GM19043 (cell line): ENCODE data around the gene CCDC116.
"Not testable (repeated sequence)": the region's sequence is repeated elsewhere in the genome, so short reads cannot be mapped to it uniquely, and the experiment has no call there.

ENCODE experiments used
- ATAC-seq: cut with Tn5 transposase; IDR thresholded peaks from one replicate; pipeline ENCODE4 v1.9.1; 2021; ENCODE audit warnings: low read depth; ENCODE audit not compliant: unreplicated experiment

CCDC116 gene

DNA sequence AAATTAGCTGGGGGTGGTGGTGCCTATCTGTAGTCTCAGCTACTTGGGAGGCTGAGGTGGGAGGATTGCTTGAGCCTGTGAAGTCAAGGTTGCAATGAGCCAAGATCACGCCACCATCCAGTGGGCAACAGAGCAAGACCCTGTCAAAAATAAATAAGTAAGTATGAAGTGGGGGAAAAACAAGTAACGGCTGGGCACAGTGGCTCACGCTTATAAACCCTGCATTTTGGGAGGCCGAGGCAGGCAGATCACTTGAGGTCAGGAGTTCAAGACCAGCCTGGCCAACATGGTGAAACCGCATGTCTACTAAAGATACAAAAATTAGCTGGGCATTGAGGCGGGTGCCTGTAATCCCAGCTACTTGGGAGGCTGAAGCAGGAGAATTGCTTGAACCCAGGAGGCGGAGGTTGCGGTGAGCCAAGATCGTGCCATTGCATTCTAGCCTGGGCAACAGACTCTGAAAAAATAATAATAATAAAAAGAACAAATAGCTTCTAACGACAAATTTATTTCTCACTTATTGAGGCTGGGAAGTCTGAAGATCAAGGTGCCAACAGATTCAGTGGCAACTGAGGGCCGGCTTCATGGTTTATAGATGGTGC lies 22.9 kb upstream of the CCDC116 start:
- not testable (repeated sequence) for ATAC-seq

DNA sequence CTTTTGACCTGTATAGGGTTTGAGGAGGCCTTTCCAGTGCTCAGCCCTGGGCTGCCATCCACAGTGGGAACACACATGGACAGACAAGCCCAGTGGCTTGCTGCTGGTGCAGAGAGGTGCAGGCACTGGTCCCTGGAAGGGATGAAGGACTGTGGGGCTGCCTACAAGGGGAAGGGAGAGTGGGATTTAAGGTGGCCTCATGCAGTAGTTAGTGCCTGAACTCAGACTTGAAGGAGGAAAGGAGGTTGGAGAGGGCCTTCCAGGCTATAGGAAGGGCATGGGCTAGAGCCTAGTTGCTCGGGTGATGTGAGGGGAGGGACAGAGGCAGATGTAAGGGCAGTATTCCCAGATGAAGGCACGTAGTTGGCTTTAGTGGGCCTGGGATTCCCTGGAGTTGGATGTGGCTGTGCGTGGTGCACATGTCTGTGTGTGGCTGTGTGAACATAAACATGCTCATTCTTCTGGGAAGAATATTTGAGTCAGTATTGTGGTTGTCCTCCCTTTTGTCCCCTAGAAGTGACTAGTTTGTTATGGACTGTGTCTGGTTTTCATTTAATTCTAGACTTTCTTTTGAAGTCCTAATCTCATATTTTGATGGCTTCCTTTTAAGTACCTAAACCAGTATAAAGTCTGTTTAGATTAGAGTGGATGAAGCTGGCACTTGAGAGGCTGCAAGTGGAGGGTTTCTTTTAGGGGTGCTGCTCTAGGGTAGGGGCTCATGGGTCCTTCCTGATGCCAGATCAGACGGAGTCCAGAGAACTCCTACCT lies 21.2 kb upstream of the CCDC116 start:
- ATAC-seq, result no peak

GRCh38 chr22:21612858-21613257 lies 19.7 kb upstream of the CCDC116 start:
- no peak for ATAC-seq

DNA sequence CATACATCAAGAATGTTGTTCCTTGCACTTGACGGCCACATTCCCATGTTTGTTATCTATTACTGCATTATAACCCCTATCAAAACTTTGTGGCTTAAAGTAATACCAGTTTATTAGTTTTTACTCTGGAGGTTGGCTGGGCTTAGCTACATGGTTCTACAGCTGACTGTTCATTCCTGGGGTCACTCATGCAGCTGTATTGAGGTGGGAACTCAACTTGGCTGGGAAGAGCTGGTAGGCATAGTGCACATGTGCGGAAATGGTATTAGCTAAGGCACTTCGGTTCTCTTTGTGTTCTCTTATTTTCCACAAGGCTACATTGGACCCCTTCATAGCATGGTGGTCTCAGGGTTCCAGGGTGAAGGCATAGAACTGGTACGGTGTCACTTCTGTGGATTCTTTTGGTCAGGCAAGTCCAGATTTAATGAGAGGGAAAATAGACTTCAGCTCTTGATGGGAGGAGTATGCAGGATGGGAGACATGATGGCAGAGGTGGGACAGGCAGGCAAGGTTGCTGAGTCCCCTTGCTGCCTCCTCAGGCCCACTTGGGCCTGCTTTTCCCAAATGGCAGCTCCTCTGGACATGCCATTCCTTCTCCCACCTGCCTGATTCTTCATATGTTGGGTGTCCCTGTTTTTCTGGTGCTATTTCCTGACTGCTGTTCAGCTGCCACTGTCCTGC lies 18.9 kb upstream of the CCDC116 start:
- no peak for ATAC-seq

- no peak for ATAC-seq
Observed at GRCh38 chr22:21615731-21616130, 16.8 kb upstream of the CCDC116 start.

DNA sequence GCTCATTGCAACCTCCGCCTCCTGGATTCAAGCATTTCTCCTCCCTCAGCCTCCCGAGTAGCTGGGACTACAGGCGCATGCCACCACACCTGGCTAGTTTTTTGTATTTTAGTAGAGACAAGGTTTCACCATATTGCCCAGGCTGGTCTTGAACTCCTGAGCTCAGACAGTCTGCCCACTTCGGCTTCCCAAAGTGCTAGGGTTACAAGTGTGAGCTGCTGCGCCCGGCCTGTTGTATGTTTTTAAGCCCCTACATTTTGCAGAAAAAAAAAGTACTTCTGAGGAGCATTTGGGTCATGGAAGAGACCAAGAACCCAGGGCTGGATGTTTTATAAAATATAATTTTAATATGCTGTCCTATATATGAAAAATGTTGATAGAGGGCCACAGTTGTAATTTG lies 15.2 kb upstream of the CCDC116 start:
- not testable (repeated sequence) for ATAC-seq

DNA sequence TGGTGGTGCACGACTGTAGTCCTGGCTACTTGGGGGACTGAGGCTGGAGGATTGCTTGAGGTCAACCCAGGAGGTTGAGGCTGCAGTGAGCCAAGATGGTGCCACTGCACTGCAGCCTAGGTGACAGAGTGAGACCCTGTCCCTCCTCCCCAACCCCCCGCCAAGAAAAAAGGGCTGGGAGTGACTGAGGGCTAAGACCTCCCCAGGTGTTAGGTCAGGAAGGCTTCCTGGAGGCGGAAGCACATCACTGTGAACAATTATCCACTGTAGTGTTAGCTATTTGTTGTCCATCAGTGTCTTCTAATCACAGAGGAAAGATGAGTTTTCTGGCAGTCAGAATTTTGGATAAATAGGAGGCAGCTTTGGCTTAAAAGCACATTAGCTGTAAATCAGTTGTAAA lies 11.5 kb upstream of the CCDC116 start:
- no peak for ATAC-seq

GRCh38 chr22:21622011-21622918 lies 10.3 kb upstream of the CCDC116 start:
- ATAC-seq, result no peak

DNA sequence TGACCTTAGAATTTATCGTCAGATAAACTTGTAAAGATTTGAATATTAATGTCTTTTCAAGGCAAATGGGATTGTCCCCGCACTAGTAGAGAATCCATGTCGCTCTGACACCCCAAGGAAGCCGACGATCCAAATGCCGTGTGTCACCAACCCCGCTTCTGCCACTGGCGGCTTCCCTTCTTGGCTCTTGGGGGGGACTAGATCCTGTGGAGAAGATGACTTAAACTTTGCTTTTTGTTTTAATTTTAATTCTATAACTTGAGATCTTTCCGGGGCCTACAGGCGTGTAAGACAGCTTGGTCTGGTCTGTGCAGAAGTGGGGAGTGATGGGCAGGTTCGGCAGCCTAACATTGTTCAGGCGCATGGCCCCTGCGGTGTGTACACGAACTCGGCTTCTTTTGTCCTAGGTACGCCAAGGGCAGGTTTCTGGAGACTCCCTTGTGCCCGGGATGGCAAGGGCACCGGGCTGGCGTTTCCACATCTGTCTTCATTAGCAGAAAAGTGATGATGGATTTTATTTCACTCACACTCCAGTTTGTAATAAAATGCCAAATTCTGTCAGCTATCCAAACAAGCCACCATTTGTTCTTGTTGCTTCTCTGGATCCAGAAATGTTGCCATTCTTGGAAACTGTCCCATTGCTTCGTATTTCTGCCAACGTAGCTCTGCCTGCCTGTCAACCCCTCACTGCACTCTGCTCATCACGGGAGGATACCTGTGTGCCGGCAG lies 9.5 kb upstream of the CCDC116 start:
- ATAC-seq, result no peak

GRCh38 chr22:21623648-21623970 lies 9.0 kb upstream of the CCDC116 start:
- ATAC-seq, result no peak

- no peak for ATAC-seq
Observed at GRCh38 chr22:21624120-21624879, 8.3 kb upstream of the CCDC116 start.

- ATAC-seq, result no peak
Observed at GRCh38 chr22:21624880-21625791, 7.4 kb upstream of the CCDC116 start.

DNA sequence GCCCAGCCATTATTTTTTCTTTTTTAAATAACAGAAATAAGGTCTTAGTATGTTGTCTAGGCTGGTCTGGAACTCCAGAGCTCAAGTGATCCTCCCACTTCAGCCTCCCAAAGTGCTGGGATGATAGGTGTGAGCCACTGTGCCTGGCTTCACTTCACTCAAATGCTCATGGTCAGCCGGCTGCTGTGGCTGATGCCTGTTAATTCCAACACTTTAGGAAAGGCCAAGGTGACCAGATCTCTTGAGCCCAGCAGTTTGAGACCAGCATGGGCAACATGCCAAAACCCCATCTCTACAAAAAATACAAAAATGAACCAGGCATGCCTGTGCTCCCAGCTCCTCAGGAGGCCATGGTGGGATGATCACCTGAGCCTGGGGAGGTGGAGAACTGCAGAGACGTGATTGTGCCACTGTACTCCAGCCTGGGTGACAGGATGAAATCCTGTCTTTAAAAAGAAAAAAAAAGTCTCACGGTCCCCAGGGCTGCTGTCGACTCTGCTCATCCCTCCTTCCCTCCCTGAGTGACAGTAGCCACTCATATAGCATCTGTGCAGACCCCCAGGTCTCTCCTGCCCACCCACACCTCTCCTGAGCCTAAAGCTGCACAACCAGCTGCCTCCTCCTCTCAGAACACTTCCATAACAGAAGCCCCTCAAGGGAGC lies 6.4 kb upstream of the CCDC116 start:
- ATAC-seq, result no peak

- ATAC-seq, result no peak
Observed at GRCh38 chr22:21626735-21627469, 5.7 kb upstream of the CCDC116 start.

GRCh38 chr22:21628386-21629254 lies 3.9 kb upstream of the CCDC116 start:
- ATAC-seq, result no peak
